Fibroblast of skin of right biceps (primary cell): ENCODE results near the gene ADAMTSL5.

Experiments
- DNase-seq: peaks from one replicate; pipeline ENCODE4 v3.0.0-alpha.2; 2013

ADAMTSL5 gene

DNA sequence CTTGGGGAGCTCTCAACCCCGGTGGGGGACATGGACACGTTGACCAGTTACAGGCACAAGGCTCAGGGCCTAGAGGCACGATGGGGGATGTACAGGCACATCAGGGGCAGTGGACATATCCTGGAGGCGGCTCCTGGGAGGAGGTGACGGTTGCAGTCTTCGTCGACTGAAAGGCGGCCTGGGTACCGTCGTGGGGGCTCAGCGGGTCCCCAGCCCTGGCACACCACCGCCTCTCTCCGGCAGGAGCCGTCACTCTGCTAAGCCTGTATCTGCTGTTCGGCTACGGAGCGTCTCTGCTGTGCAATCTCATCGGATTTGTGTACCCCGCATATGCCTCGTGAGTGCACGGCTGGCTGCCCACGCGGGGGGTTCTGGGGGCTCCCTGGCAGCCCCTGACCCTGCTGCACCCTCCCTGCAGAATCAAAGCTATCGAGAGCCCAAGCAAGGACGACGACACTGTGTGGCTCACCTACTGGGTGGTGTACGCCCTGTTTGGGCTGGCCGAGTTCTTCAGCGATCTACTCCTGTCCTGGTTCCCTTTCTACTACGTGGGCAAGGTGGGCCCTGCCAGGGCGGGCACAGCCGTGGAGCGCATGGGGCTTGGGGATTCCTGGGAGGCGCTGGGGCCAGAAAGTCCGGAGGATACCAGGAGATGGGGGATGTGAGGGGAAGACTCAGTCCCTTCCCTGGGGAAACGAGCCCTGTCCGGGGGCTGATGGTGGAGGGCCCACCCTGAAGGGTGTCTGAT lies 17.6 kb downstream of the ADAMTSL5 start:
- DNase-seq, result no peak

DNA sequence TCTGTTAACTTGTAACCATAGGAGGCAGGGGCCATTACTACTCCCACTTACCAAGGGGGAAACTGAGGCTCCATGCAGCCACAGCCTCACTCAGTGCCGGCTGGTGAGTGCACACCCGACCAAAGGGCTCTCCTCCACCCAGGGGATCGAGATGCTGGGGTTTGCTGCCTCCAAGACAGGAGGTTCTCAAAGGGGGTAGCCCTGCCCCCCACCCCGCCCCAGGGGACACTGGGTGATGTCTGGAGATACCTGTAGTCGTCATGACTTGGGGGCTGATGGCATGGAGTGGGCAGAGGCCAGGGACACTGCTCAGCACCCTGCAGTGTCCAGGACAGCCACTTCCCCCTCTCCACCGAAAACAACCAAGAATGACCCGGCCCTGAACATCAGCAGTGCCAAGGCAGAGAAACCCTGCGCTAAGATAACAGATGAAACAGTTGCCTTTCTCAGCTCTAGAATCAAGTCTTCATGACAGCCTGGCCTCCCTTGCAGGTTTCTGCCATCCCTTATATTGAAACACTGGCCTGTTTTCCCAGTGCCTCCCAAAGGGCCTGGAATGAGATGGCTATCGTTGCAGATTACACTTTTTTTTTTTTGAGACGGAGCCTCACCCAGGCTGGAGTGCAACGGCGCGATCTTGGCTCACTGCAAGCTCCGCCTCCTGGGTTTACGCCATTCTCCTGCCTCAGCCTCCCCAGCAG lies 18.6 kb downstream of the ADAMTSL5 start:
- DNase-seq, result no peak

GRCh38 chr19:1492474-1493006 lies 20.3 kb downstream of the ADAMTSL5 start:
- DNase-seq, result no peak

- no peak for DNase-seq
These were observed 21.0 kb downstream of the ADAMTSL5 start for GRCh38 chr19:1491849-1492170.

DNA sequence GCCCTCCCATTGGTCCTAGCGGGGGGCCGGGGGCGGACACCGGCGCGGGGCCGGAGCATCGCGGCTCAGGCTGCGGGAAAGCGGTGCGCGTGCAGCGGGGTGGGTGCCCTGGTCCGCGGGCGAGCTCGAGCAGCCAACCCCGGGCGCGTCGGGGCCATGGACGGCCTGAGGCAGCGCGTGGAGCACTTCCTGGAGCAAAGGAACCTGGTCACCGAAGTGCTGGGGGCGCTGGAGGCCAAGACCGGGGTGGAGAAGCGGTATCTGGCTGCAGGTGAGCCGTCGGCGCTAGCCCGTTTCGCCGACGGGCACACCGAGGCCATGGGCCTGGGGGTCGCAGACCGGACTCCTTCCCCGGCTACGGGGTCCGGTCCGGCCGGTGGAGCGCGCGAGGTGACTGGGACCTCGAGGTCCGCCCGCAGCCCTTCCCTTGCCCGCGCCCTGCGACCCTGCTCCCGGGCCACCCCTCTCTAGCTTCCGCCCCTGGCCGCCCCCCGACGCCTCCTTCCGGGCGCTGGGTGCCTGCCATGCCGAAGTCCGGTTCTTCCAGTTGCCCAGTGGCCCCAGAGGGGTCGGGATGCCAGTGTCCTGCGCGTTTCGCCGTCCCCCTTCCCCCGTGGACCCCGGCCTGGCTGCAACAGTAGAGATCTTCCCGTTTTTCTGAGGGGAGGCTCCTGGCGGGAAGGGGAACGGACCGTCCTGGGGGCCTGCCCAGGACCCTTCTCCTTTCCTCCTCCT lies 21.5 kb downstream of the ADAMTSL5 start, which contains the start of gene REEP6:
REEP6 (plus strand) TSS at position 68 of the 735 bp plus-strand sequence; CDS start at position 157, 89 bp downstream.
- DNase-seq, result no peak

- DNase-seq, result peak; percentile 99
These were observed 22.3 kb downstream of the ADAMTSL5 start, which contains the start of gene PCSK4 for GRCh38 chr19:1490311-1491113. TSS of gene PCSK4 (minus strand) at chr19:1490350. CDS start at chr19:1490346, 4 bp downstream.

GRCh38 chr19:1489463-1490310 lies 23.1 kb downstream of the ADAMTSL5 start:
- DNase-seq, result no peak

GRCh38 chr19:1488282-1488601 lies 24.6 kb downstream of the ADAMTSL5 start:
- no peak for DNase-seq

GRCh38 chr19:1487576-1488281 lies 25.1 kb downstream of the ADAMTSL5 start:
- no peak for DNase-seq

DNA sequence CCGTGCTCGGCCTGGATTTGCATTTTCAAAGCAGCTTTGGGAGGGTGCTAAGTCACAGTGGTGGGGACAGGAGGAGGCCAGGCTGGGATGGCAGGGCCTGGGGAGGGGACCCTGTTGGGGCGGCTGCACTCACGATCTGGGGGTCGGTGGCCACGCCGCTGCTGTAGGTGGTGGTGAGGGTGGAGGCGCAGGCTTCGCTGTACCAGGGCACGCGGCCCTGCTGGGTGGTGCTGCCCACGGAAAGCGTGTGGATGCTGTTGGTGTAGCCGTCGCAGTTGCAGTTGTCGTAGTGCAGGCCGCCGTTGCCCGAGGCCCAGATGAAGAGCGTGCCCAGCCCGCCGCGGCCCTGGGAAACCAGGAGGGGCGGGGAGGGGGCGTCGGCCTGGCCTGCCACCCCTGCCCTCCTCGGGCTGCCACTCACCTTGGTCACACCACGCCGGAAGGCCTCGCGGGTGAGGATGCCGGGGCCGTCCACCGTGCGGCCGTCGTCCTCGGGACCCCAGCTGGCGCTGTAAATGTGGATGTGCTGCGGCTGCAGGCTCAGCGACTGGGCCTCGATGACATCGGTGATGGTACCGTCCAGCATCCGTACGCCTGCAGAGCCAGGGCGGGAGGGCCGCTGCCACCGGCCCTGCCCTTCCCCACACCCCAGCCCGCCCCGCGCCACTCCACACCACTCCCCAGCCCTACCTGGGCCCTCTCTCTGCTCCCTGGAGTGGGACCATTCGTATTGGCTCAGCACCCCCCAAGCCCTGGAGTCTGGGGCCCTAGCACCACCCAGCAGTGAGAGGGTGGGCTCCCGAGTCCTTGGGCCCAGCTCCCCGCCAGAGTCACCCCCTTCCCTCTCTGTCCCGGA lies 25.9 kb downstream of the ADAMTSL5 start:
- DNase-seq, result no peak

- DNase-seq, result no peak
These were observed 28.8 kb downstream of the ADAMTSL5 start for GRCh38 chr19:1483979-1484428.

DNA sequence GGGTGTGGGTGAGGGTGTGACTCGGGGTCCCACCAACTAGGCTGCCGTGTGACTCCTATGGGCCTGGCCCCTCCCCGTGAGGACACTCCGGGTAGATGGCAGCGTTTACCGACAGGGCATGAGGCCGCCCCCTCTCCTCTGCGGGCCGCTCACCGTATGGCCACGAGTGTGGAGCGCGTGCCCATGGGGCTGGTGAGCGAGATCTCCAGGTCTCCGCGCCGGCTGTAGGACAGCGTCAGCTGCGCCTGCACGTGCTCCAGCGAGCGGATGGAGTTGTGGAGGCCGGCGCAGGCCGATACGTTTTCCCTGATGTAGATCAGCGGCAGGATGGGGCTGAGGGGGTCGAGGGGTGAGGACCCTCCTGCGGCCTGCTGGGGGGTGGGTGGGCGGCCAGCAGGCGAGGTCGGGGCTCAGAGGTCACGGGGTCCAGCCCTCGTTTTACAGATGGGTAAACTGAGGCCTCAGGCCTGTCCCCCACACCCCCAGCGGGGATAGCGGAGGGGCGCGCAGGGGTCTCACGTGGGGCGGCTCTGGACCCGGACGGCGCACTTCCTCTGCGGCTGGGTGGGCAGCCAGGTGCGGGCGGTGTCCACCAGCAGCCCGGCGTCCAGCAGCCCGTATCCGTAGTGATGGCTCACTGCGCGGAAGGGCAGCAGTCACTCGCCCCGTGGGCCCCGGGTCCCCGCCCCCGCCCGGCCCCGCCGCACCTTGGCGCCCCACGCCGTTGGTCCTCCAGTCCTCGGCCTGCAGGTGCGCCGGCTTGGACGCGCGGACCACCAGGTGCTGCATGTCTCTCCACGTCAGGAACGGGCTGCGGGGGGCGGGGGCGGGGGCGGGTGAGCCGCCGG lies 29.5 kb downstream of the ADAMTSL5 start:
- no peak for DNase-seq

DNA sequence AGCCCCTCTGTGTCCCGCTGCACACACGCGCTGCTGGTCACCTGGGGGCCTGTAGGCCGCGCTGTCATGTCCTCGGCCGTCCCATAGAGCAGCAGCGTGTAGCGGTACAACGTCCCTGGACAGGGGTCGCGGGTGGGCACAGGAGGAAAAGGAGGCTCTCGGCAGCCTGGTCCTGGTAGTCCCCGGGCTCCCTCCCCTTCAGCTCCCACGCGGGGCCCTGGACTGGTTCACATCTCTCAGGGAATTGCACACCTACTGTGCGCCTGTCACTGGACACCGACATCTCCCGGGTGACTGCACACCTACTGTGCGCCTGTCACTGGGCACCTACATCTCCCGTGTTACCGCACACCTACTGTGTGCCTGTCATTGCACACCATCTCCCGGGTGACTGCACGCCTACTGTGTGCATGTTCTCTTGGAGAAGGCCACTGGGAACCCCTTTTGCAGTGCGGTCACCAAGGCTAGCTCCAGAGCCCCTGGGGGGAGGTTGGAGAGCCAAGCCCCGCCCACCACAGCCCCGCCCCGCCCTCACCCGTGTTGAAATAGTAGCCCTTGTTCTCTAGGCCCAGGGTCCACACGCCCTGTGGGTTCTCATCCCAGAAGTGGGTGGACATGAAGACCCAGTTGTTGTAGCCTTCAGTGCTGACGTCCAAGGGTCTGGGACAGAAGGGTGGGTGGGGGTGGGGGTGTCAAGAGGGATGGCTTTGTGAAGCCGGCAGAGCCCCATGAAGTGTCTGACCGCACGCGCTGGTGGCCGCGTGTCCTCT lies 30.3 kb downstream of the ADAMTSL5 start:
- no peak for DNase-seq

- no peak for DNase-seq
These were observed 30.9 kb downstream of the ADAMTSL5 start for GRCh38 chr19:1481893-1482360.

DNA sequence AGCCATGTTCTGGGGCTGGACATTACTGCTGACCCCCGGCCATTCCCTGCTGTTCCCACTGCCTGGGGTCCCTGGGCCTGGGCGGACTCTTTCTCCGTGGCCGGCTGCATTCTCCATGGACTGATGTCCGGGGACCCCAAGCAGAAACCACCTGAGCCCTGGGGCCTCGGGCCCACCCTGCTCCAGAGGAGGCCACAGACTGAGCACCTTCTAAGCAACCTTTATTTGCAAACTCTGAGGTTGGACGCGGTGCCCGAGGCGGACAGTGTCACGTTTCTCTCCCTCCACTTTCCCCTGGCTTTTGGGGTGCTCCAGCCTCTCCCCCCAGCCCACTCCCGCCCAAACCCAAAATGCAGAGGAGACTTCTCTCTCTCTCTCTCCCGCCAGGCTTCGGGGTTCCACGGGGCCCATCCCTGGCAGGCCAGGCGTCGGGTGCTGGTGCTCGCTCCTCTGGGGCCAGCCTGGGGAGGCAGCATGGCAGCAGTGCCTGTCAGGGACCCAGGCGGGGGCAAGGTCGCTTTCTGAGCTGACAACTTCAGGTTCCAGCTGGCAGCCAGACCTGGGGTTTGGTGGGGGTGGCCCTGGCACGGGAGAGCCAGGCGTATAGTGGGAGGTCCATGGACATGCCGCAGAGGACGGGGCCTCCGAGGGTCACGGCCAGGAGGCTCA lies 31.5 kb downstream of the ADAMTSL5 start:
- no peak for DNase-seq

GRCh38 chr19:1478934-1479707 lies 33.7 kb downstream of the ADAMTSL5 start, which contains the start of gene C19orf25:
TSS of gene C19orf25 (minus strand) at chr19:1479215. CDS start at chr19:1478903, 312 bp downstream.
- peak; percentile 94 for DNase-seq
